Measurements from ENCODE around the gene KITLG.

DNA sequence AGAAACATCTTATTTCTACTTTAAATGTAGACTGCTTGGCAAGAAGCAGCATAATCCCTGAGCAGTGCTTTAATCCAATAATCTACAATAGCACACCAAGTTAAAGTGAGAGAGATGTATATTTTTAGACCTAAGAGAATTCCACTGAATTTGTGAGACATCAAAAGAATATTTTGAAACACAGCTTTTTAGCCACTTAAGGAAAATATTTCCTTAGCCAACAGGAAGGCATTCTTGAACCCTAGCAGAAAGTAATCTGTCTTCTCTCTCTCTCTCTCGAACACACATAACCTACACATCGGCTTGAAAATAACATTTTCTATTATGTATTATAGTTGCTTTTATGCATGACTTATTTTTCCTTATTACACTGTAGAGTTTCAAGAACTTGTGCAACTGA, 34.0 kb downstream of the KITLG start:
- TF ChIP-seq, protein P1, sequence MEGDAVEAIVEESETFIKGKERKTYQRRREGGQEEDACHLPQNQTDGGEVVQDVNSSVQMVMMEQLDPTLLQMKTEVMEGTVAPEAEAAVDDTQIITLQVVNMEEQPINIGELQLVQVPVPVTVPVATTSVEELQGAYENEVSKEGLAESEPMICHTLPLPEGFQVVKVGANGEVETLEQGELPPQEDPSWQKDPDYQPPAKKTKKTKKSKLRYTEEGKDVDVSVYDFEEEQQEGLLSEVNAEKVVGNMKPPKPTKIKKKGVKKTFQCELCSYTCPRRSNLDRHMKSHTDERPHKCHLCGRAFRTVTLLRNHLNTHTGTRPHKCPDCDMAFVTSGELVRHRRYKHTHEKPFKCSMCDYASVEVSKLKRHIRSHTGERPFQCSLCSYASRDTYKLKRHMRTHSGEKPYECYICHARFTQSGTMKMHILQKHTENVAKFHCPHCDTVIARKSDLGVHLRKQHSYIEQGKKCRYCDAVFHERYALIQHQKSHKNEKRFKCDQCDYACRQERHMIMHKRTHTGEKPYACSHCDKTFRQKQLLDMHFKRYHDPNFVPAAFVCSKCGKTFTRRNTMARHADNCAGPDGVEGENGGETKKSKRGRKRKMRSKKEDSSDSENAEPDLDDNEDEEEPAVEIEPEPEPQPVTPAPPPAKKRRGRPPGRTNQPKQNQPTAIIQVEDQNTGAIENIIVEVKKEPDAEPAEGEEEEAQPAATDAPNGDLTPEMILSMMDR (IDR thresholded peaks at IDR 0.05; ENCODE audit: poor library complexity) = no peak
- TF ChIP-seq EZH2 (IDR thresholded peaks at IDR 0.05; ENCODE audit: borderline replicate concordance) = no peak
- no peak for TF ChIP-seq EZH2phosphoT487 (IDR thresholded peaks at IDR 0.05; ENCODE audit: low read depth, severe bottlenecking, unreplicated experiment)
